NT2/D1 (cell line): ENCODE measurements around the gene CA5A.

Source experiments
- SUZ12 ChIP-seq: IDR thresholded peaks from 2 replicates; pipeline ENCODE4 v1.6.1; 2011; ENCODE audit not compliant: insufficient read length, insufficient read depth; ENCODE audit errors: extremely low read depth
- YY1 ChIP-seq: IDR thresholded peaks from 2 replicates; pipeline ENCODE4 v1.6.1; 2011; ENCODE audit not compliant: insufficient read length, insufficient read depth
- ZNF274 ChIP-seq: IDR thresholded peaks from 2 replicates; pipeline ENCODE4 v1.6.1; 2011; ENCODE audit warnings: mild to moderate bottlenecking, low read depth, low read length

DNA sequence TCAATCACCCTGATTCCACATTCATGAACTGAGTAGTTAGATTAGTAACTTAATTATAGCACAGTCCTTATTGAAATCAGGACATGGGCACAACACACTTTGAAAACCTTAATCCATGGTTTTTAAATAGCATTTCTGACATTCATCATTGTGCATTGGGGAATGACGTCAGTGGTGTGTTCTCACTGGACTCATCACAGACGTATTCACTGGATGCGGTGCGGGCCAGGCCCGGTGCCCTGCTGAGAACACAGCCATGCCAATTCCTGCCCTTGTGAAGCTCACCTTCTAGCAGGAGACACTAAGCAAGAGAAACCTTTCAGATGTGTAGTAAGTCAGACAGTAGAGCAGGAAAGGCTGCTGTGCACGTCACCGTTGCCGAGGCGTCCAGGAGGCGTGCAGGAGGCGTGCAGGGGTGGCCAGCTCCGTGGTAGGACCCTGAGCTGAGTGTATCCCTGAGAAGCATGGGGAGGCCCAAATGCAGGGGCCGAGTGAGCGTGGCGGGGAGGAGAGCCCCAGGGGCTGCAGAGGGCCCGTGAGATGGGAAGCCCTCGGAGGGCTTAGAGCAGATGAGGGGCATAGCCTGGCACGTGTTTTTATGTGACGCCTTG is 27.8 kb upstream of the CA5A start:
- TF ChIP-seq ZNF274 (no peak), SUZ12 (no peak), YY1 (no peak)
